HEK293 (cell line): ENCODE measurements around the gene IGFN1.

Source experiments
- CTCF ChIA-PET: fragments of 350-600 bp; formaldehyde crosslinking; extraction: SDS; loops from one replicate; lab custom pipeline; 2021; ENCODE audit warnings: antibody characterized with exemption; lab: Yijun Ruan, JAX
- POLR2A ChIA-PET: fragments of 300-600 bp; formaldehyde crosslinking; extraction: SDS; loops from one replicate; lab custom pipeline; 2020; ENCODE audit warnings: antibody characterized with exemption, inconsistent platforms; lab: Yijun Ruan, JAX
- H3K27ac ChIP-seq: fragments of 200-500 bp; sonication (Bioruptor generic); 2 replicates; pipeline ENCODE4 v1.5.1; 2014; ENCODE audit warnings: low read depth, low read length, control low read depth, inconsistent platforms; ENCODE audit errors: extremely low read depth
- H3K36me3 ChIP-seq, 2 experiments: fragments of 200-500 bp in 1 of 2; sonication (Bioruptor generic) in 1 of 2; 1 replicate in 1 of 2; 2 replicates in 1 of 2; pipeline ENCODE4 v1.5.1; 2014 to 2017; ENCODE audit warnings: inconsistent platforms in 2 of 2, low read length in 2 of 2; ENCODE audit not compliant: control insufficient read depth in 2 of 2, insufficient read depth in 1 of 2
- H3K4me1 ChIP-seq: fragments of 200-500 bp; sonication (Bioruptor generic); 2 replicates; pipeline ENCODE4 v1.5.1; 2014; ENCODE audit warnings: mild to moderate bottlenecking, low read length, inconsistent platforms; ENCODE audit not compliant: control insufficient read depth, insufficient read depth
- H3K4me3 ChIP-seq: 2 replicates; pipeline ENCODE4 v1.5.1; 2011; ENCODE audit warnings: low read depth, mild to moderate bottlenecking, control low read depth, low read length, moderate library complexity
- H3K9me3 ChIP-seq: fragments of 200-500 bp; sonication (Bioruptor generic); 2 replicates; pipeline ENCODE4 v1.5.1; 2014; ENCODE audit warnings: low read depth, low read length, inconsistent platforms; ENCODE audit not compliant: control insufficient read depth, insufficient read depth
- GLIS2 ChIP-seq: fragments of 450-650 bp; formaldehyde crosslinking; IDR thresholded peaks from 2 replicates; pipeline ENCODE4 v1.5.1; 2016; ENCODE audit warnings: missing biosample characterization, missing genetic modification characterization
- KLF10 ChIP-seq: fragments of 450-650 bp; IDR thresholded peaks from 2 replicates; pipeline ENCODE4 v1.5.1; 2018; ENCODE audit warnings: missing biosample characterization, mild to moderate bottlenecking, missing genetic modification characterization
- MYNN ChIP-seq: fragments of 450-650 bp; formaldehyde crosslinking; IDR thresholded peaks from 2 replicates; pipeline ENCODE4 v1.5.1; 2016; ENCODE audit warnings: missing biosample characterization, missing genetic modification characterization, borderline replicate concordance
- REPIN1 ChIP-seq: fragments of 450-650 bp; formaldehyde crosslinking; IDR thresholded peaks from 2 replicates; pipeline ENCODE4 v1.5.1; 2017; ENCODE audit warnings: missing biosample characterization, missing genetic modification characterization, low read depth
- SCRT1 ChIP-seq: fragments of 450-650 bp; formaldehyde crosslinking; IDR thresholded peaks from 2 replicates; pipeline ENCODE4 v1.5.1; 2016; ENCODE audit warnings: missing biosample characterization, missing genetic modification characterization, borderline replicate concordance
- ZFP41 ChIP-seq: fragments of 450-650 bp; formaldehyde crosslinking; IDR thresholded peaks from 2 replicates; pipeline ENCODE4 v1.5.1; 2016; ENCODE audit warnings: missing biosample characterization, missing genetic modification characterization, borderline replicate concordance
- ZNF121 ChIP-seq: fragments of 450-650 bp; formaldehyde crosslinking; IDR thresholded peaks from 2 replicates; pipeline ENCODE4 v1.5.1; 2016; ENCODE audit warnings: missing biosample characterization, missing genetic modification characterization
- ZNF175 ChIP-seq: fragments of 450-650 bp; formaldehyde crosslinking; IDR thresholded peaks from 2 replicates; pipeline ENCODE4 v1.5.1; 2016; ENCODE audit warnings: missing biosample characterization, missing genetic modification characterization
- ZNF19 ChIP-seq: fragments of 450-650 bp; formaldehyde crosslinking; IDR thresholded peaks from 2 replicates; pipeline ENCODE4; 2016; ENCODE audit warnings: missing biosample characterization, missing genetic modification characterization, low read depth
- ZNF341 ChIP-seq: fragments of 450-650 bp; formaldehyde crosslinking; IDR thresholded peaks from 2 replicates; pipeline ENCODE4; 2016; ENCODE audit warnings: low read depth, missing biosample characterization, missing genetic modification characterization
- ZNF366 ChIP-seq: fragments of 450-650 bp; formaldehyde crosslinking; conservative IDR thresholded peaks from 2 replicates; pipeline ENCODE4 v1.5.1; 2016; ENCODE audit warnings: missing biosample characterization, missing genetic modification characterization
- ZNF391 ChIP-seq: fragments of 450-650 bp; formaldehyde crosslinking; IDR thresholded peaks from 2 replicates; pipeline ENCODE4 v1.5.1; 2016; ENCODE audit warnings: low read depth, missing biosample characterization, missing genetic modification characterization, borderline replicate concordance
- ZNF404 ChIP-seq: fragments of 450-650 bp; formaldehyde crosslinking; IDR thresholded peaks from 2 replicates; pipeline ENCODE4 v1.5.1; 2017; ENCODE audit warnings: missing biosample characterization, missing genetic modification characterization
- ZNF600 ChIP-seq: fragments of 450-650 bp; formaldehyde crosslinking; IDR thresholded peaks from 2 replicates; pipeline ENCODE4 v1.5.1; 2016; ENCODE audit warnings: missing biosample characterization, missing genetic modification characterization
- ZNF677 ChIP-seq: fragments of 450-650 bp; IDR thresholded peaks from 2 replicates; pipeline ENCODE4 v1.5.0; 2018; ENCODE audit warnings: missing biosample characterization, mild to moderate bottlenecking, missing genetic modification characterization, moderate library complexity
- ZNF747 ChIP-seq: fragments of 450-650 bp; formaldehyde crosslinking; IDR thresholded peaks from 2 replicates; pipeline ENCODE4 v1.5.1; 2016; ENCODE audit warnings: missing biosample characterization, missing genetic modification characterization
- TF ChIP-seq, protein P1 (sequence below): fragments of 450-650 bp; formaldehyde crosslinking; IDR thresholded peaks from 2 replicates; pipeline ENCODE4 v1.5.1; 2016; ENCODE audit warnings: missing biosample characterization, missing genetic modification characterization
- TF ChIP-seq, protein P2 (sequence below): fragments of 450-650 bp; formaldehyde crosslinking; IDR thresholded peaks from 2 replicates; pipeline ENCODE4 v1.5.1; 2016; ENCODE audit warnings: missing biosample characterization, missing genetic modification characterization
- TF ChIP-seq, protein P3 (sequence below): fragments of 450-650 bp; formaldehyde crosslinking; IDR thresholded peaks from 2 replicates; pipeline ENCODE4 v1.5.1; 2016; ENCODE audit warnings: missing biosample characterization, missing genetic modification characterization
- TF ChIP-seq, protein P4 (sequence below): fragments of 450-650 bp; formaldehyde crosslinking; IDR thresholded peaks from 2 replicates; pipeline ENCODE4 v1.5.1; 2016; ENCODE audit warnings: missing biosample characterization, missing genetic modification characterization

IGFN1 gene

DNA sequence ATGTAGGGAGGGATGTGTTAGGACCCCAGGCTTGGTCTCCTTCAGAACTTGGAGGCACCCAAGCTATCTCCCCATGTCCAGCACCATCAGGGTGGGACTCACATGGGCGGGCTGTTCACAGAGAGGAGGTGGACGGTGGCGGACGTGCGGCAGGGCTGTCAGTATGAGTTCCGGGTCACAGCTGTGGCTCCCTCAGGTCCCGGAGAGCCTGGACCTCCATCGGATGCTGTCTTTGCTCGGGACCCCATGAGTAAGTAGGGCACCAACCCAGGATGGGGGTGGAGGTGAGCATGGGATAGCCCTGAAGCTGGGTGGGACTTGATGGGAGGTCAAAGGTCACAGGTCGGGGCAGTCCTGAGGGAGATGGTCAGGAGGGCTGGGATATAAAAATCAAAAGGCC lies 27.8 kb downstream of the IGFN1 start:
- Histone ChIP-seq H3K27ac (no peak overlapping the region), H3K9me3 (no peaks in the 10 kb centered on the region), H3K4me1 (no peaks in the 10 kb centered on the region), H3K4me3 (no peak overlapping the region), H3K36me3 (no peaks in the 10 kb centered on the region)
- POLR2A ChIA-PET: no interaction called here
- CTCF ChIA-PET: no interaction called here
- TF ChIP-seq ZFP41 (tag by site-specific recombination) (no peak), ZNF366 (tag by site-specific recombination) (no peak), ZNF391 (tag by site-specific recombination) (no peak), ZNF677 (tag by site-specific recombination) (no peak), ZNF747 (tag by site-specific recombination) (no peak)
- TF ChIP-seq, protein P1, sequence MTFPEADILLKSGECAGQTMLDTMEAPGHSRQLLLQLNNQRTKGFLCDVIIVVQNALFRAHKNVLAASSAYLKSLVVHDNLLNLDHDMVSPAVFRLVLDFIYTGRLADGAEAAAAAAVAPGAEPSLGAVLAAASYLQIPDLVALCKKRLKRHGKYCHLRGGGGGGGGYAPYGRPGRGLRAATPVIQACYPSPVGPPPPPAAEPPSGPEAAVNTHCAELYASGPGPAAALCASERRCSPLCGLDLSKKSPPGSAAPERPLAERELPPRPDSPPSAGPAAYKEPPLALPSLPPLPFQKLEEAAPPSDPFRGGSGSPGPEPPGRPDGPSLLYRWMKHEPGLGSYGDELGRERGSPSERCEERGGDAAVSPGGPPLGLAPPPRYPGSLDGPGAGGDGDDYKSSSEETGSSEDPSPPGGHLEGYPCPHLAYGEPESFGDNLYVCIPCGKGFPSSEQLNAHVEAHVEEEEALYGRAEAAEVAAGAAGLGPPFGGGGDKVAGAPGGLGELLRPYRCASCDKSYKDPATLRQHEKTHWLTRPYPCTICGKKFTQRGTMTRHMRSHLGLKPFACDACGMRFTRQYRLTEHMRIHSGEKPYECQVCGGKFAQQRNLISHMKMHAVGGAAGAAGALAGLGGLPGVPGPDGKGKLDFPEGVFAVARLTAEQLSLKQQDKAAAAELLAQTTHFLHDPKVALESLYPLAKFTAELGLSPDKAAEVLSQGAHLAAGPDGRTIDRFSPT (tag by site-specific recombination): no peak
- TF ChIP-seq, protein P2, sequence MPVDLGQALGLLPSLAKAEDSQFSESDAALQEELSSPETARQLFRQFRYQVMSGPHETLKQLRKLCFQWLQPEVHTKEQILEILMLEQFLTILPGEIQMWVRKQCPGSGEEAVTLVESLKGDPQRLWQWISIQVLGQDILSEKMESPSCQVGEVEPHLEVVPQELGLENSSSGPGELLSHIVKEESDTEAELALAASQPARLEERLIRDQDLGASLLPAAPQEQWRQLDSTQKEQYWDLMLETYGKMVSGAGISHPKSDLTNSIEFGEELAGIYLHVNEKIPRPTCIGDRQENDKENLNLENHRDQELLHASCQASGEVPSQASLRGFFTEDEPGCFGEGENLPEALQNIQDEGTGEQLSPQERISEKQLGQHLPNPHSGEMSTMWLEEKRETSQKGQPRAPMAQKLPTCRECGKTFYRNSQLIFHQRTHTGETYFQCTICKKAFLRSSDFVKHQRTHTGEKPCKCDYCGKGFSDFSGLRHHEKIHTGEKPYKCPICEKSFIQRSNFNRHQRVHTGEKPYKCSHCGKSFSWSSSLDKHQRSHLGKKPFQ (tag by site-specific recombination): no peak
- TF ChIP-seq, protein P3, sequence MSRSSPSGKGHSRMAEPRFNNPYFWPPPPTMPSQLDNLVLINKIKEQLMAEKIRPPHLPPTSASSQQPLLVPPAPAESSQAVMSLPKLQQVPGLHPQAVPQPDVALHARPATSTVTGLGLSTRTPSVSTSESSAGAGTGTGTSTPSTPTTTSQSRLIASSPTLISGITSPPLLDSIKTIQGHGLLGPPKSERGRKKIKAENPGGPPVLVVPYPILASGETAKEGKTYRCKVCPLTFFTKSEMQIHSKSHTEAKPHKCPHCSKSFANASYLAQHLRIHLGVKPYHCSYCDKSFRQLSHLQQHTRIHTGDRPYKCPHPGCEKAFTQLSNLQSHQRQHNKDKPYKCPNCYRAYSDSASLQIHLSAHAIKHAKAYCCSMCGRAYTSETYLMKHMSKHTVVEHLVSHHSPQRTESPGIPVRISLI (tag by site-specific recombination): no peak

DNA sequence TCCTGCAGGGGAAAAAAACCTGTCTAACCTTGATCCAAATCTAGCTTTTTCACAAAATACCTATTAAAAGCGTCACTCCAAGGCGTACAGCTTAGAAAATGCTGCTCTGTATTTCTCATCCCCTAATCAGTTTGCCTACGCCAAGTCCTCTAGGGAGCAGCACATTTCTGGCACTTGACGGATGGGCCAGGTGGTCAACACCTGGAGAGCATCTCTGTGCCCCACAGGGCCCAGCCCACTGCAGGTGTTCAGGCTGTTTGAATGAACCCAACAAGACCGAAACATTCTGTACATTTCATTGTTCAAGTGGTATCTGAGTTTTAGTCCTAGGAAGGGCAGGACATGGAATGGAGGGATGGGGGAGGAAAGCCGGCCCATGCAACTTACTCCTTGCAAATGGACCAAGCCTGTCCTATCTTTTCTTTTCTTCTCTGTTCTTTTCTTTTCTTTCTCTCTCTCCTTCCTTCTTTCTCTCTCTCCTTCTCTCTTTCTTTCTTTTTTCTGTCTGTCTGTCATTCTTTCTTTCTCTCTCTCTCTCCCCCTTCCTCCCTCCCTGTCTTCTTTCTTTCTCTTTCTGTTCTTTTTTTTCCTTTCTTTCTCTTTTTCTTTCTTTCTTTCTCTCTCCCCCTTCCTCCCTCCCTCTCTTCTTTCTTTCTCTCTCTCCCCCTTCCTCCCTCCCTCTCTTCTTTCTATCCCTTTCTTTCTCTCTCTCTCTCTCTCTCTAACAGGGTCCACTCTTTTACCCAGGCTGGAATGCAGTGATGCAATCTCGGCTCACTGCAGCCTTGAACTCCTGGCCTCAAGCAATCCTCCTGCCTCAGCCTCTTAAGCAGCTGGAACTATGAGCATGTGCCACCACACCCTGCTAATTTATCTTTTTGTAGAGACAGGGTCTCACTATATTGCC lies 29.1 kb downstream of the IGFN1 start:
- H3K4me3 ChIP-seq: no peak overlapping the region
- H3K4me1 ChIP-seq: no peaks in the 10 kb centered on the region
- H3K36me3 ChIP-seq: no peaks in the 10 kb centered on the region
- no peak for TF ChIP-seq REPIN1 (tag by site-specific recombination)
- no peak for TF ChIP-seq SCRT1
- no peak for TF ChIP-seq ZNF341 (tag by site-specific recombination)
- no peak for TF ChIP-seq MYNN (tag by site-specific recombination)
- TF ChIP-seq ZNF366 (tag by site-specific recombination): peak; percentile 91
- peak; percentile 39; the same call in 1 of the 2 replicates for TF ChIP-seq ZNF600
- no peak for TF ChIP-seq KLF10 (tag by site-specific recombination)
- 0 out of 2 replicates have a peak, but pooled peaks have one; percentile 33 for TF ChIP-seq ZNF121 (tag by site-specific recombination)
- H3K9me3 ChIP-seq: no peaks in the 10 kb centered on the region
- ChIA-PET POLR2A (no interaction called here), CTCF (interaction anchor here (1.1 kb wide), 1 partner anchor 142 kb away, joined by 3 read pairs; no protein-coding TSS in a partner anchor)
- no peak overlapping the region for H3K27ac ChIP-seq

DNA sequence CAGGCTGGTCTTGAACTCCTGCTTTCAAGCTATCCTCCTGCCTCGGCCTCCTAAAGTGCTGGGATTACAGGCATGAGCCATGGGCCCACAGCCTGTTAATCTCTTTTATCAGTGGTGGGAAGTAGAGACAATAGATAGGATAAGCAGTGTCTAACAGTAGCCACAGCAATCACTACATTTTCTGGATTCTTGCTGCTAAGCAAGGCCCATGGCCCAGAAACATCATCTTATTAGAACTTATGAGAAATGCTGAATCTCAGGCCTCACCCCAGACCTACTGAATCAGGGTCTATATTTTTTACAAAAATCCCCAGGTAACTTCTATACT lies 29.7 kb downstream of the IGFN1 start:
- ChIA-PET CTCF (interaction anchor here (1.1 to 2.0 kb wide), 2 partner anchors 71 to 141 kb away, joined by 3 to 9 read pairs; no protein-coding TSS in a partner anchor), POLR2A (no interaction called here)
- TF ChIP-seq GLIS2: no peak
- 0 out of 2 replicates have a peak, but pooled peaks have one; percentile 3 for TF ChIP-seq ZNF121 (tag by site-specific recombination)
- no peak for TF ChIP-seq ZNF19 (tag by site-specific recombination)
- no peak for TF ChIP-seq ZNF404 (tag by site-specific recombination)
- TF ChIP-seq ZNF175 (tag by site-specific recombination): no peak
- TF ChIP-seq, protein P4, sequence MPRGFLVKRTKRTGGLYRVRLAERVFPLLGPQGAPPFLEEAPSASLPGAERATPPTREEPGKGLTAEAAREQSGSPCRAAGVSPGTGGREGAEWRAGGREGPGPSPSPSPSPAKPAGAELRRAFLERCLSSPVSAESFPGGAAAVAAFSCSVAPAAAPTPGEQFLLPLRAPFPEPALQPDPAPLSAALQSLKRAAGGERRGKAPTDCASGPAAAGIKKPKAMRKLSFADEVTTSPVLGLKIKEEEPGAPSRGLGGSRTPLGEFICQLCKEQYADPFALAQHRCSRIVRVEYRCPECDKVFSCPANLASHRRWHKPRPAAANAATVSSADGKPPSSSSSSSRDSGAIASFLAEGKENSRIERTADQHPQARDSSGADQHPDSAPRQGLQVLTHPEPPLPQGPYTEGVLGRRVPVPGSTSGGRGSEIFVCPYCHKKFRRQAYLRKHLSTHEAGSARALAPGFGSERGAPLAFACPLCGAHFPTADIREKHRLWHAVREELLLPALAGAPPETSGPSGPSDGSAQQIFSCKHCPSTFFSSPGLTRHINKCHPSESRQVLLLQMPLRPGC (tag by site-specific recombination): no peak
- no peaks in the 10 kb centered on the region for H3K36me3 ChIP-seq
- H3K27ac ChIP-seq: no peak overlapping the region
- no peaks in the 10 kb centered on the region for H3K4me1 ChIP-seq
- no peak overlapping the region for H3K4me3 ChIP-seq
- H3K9me3 ChIP-seq: no peaks in the 10 kb centered on the region
